C4-2B (cell line): ENCODE measurements around the gene YEATS4.

Experiments used
- ZFX ChIP-seq: fragments of 450-650 bp; IDR thresholded peaks from 2 replicates; pipeline ENCODE4 v1.6.1; 2017
- TF ChIP-seq, protein P1 (sequence below): fragments of 450-650 bp; conservative IDR thresholded peaks from 2 replicates; pipeline ENCODE4 v1.5.1; 2017; ENCODE audit warnings: mild to moderate bottlenecking

- TF ChIP-seq, protein P1, sequence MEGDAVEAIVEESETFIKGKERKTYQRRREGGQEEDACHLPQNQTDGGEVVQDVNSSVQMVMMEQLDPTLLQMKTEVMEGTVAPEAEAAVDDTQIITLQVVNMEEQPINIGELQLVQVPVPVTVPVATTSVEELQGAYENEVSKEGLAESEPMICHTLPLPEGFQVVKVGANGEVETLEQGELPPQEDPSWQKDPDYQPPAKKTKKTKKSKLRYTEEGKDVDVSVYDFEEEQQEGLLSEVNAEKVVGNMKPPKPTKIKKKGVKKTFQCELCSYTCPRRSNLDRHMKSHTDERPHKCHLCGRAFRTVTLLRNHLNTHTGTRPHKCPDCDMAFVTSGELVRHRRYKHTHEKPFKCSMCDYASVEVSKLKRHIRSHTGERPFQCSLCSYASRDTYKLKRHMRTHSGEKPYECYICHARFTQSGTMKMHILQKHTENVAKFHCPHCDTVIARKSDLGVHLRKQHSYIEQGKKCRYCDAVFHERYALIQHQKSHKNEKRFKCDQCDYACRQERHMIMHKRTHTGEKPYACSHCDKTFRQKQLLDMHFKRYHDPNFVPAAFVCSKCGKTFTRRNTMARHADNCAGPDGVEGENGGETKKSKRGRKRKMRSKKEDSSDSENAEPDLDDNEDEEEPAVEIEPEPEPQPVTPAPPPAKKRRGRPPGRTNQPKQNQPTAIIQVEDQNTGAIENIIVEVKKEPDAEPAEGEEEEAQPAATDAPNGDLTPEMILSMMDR: no peak
- no peak for TF ChIP-seq ZFX
These were observed 58.2 kb downstream of the YEATS4 start for GRCh38 chr12:69417741-69418167.
